NCI-H1092 treated with DMSO at 0.1 percent for 48 hours (cell line): ENCODE data around the gene RGCC.
A peak's percentile ranks its signal among the peaks of the same experiment; 100 is the strongest.

Source experiments
- DNase-seq: peaks from one replicate; lab custom pipeline; 2025; lab: John Stamatoyannopoulos, UW

Gene RGCC

GRCh38 chr13:41453620-41454019 lies 3.7 kb upstream of the RGCC start:
- DNase-seq: no peak

DNA sequence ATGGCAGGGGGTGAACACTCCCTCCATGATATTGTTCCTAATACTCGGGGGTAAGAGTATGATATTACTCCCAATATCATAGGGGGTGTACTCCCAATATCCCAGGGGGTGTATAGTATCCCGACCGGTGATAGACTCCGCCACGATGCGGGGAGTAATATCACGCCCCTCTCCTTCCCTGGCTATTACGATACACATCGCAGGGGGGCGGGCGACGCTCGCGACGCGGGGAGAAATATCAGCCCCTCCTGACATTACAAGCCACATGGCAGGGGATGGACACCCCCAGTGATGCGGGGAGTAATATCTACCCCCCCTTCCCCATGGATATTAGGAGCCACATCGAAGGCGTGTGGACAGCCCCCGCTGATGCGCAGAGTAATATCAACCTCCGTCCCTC lies 3.2 kb upstream of the RGCC start:
- DNase-seq: no peak

- DNase-seq: no peak
Measured at GRCh38 chr13:41455725-41456419, 1.5 kb upstream of the RGCC start.

DNA sequence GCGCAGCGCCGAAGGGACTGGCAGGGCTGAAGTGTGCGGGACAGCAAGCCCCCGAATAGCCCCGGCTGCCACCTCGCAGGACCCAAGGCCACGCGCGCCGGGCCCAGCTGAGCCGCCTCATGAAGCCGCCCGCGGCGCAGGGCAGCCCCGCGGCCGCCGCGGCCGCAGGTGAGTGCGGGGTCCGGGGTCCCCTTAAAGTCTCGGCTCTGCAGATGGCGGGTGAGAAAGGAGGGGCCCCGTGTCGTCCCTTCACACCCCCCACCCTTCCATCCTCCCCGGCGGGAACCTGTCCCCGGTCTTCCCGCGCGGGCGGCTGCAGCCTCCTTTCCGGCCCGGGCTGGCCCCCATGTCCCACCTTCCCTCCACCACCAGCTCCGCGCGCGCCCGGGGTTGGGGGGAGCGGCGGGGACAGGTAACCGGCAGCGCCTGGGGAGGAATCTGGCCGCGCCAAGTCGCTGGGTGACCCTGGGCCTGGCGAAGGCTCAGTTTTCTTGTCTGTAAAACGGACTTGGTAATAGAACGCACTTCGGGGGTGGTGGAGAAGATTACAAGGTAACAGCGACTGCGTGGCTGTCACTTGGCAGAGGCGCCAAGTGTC lies 338 bp downstream of the RGCC start:
- no peak for DNase-seq

DNA sequence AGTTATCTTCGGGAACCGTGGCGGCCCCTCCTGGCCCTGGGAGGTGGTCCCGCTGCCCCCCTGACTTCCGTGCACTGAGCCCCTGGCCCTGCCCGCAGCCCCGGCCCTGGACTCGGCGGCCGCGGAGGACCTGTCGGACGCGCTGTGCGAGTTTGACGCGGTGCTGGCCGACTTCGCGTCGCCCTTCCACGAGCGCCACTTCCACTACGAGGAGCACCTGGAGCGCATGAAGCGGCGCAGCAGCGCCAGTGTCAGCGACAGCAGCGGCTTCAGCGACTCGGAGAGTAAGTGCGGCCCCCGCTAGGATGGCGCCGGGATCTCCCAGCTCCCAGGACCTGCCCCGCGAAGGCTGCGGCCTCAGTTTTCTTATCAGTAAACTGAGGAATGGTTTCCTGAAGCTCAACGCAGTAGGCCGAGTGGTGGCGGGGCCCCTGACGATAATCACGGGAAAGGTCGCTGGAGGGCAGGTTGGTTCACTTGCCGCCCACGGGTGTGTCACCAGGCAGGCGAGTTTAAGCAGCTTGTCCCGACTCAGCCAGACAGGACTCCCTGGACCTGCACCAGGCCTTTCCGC lies 924 bp downstream of the RGCC start:
- peak; percentile 9 for DNase-seq

- no peak for DNase-seq
Measured at GRCh38 chr13:41458761-41459431, 1.5 kb downstream of the RGCC start.

DNA sequence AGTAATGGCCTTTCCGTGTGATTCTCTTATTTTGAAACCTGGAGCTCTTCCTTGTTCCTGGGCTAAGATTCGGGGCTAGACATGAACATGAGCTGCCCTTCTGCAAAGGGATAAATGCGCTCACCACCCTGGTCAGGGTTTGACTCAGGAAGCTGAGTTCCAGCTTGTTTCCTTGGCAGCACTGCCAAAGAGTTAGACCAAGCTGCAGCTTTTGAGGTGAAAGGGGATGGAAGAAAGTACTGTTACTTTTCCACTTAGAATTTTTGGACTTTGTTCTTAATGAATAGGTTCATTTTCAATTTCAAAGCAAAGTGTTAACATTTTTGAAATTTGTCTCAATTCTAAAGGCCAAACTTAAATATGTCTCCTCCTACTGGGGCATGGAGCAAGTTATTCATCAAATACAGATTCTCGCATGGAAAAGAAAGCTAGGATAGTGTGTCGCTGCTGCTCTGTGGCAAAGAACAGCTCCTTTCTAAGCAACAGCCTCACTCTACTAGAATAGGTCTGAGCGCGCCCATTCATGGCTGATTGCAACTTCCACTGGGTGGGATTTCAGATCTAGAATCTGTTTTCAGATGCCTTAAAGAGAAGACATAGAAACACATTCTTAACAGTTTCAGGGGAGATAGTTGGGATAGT lies 2.2 kb downstream of the RGCC start:
- no peak for DNase-seq

DNA sequence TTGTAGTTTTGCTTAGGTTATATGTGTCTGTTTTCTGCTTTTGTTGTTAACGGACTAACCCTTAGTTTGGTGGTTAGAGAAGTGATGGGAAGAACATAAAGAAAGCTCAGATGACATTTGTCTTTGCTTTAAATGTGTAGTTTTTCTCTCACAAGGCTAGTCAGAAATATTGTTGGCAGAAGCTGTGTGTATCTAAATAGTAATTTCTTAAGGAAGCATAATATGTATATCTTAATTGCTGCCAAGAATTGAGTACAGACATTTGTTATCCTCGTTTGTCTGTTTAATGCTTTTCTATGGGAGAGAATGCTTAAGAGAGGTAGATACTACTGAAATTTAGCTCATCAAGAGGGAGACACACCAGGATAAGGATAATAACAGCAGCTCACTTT lies 2.7 kb downstream of the RGCC start:
- DNase-seq: no peak

GRCh38 chr13:41460930-41461329 lies 3.6 kb downstream of the RGCC start:
- no peak for DNase-seq

- DNase-seq: no peak
Measured at GRCh38 chr13:41461527-41462139, 4.3 kb downstream of the RGCC start.

DNA sequence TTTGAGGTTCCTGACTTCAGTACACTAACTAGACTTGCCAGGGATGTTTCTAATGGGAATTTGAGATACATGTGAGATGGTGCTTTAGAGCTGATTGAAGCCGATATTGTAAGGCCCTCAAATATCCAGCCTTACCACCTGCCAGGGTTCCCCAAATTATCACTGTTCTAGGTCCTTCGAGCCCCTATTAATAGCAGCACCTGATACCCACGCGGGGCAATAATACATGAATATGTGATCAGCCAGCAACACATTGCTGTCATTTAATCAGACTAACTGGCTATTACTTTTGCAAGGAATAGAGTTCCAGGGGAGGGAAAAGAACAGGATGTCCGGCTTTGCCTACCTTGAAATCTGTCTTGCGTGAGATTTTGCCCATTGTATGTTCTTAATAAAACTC lies 5.1 kb downstream of the RGCC start:
- DNase-seq: no peak

DNA sequence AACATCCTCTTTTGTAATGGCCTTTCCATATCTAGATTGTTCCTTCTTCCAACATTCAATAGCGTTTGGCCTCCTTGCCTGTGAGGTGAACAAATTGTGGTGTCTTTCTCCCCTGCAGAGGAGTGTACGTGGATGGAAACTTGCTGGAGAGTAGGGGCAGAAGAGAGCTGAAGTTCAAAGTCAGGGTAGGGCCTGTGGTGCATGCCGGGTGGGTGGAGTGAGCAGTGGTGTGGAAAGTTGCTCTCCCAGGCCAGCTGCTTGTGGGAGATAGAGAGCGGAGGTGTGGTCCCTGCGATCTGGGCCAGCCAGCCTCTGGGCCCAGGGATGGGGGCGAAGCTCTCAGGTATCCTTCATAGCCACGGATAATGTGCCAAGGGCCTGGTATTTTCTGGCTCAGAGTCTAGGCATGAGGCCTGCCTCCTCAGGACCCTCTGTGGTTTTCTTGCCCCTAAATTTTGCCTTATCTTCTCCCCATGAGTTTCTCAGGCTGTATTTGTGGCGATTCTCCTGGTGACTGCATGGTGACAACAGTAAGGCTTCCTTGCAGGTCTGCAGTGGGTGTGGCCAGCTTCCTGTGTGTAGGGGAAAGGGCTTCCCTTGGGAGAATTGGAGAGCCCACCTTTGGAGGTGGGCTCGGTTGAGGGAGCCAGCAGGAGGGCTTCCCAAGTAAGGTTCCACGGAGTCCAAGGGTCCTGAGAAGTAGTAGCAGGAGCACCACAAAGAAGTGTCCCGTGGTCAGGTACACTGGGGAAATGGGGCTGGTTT lies 6.7 kb downstream of the RGCC start:
- DNase-seq: no peak

DNA sequence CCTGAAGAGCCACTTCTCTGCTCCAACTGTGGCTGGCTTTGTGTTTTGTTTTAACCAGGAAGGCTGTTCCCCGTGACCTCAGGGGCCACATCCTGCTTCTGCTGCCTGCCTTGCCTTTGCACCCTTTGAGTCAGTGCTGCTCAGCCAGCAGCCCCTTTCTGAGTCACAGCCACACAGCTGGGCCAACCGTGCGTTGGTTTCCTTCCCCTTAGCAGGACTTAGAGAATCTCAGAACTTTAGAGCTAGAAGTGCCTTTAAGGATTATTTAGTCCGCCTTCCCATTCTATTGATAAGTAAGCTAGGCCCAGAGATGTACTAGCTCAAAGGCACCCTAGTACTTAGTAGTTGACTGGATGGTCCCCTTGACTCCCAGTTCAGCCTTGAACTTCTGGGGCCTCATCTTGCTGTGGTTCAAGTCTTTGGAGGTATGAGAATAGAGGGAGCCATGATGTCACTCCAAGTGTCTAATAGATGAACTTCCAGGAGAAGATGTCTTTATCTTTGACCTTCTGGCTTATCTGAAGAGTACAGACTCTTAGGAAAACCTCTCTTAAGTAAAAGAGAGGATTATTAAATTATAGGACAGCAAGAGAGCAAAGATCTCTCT lies 8.0 kb downstream of the RGCC start:
- DNase-seq: no peak

DNA sequence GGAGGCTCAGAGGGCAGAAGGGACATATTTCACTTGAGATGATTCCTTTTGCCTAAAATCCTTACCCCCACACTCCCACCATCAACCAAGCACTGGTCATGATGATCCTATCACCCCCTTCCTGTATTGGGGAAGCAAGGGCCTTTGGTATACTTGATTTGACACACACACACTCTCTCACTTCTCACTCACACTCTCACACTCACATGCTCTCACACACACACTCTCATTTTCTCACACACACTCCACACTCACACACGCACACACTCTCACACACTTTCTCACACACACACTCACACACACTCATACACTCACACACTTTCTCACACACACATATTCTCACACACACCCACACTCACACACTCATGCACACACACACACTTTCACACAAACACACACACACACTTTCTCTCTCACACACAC lies 8.6 kb downstream of the RGCC start:
- DNase-seq: no peak

GRCh38 chr13:41467425-41467945 lies 10.1 kb downstream of the RGCC start:
- no peak for DNase-seq

- no peak for DNase-seq
Measured at GRCh38 chr13:41468631-41469030, 11.3 kb downstream of the RGCC start.

- no peak for DNase-seq
Measured at GRCh38 chr13:41470196-41470595, 12.8 kb downstream of the RGCC start.

DNA sequence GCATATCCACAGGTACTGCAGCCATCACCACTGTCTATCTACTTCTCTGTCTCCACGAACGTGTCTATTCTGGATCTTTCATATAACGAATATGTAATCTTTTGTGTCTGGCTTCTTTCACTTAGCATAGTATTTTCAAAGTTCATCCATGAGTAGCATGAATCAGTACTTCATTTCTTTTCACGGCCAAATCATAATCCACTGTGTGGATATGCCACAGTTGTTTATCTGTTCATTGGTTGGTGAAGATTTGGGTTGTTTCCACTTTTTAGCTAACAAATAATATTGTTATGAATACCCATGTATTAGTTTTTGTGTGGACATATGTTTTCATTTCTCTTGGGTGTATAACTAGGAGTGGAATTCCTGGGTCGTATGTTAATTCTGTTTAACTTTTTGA lies 14.4 kb downstream of the RGCC start:
- no peak for DNase-seq

DNA sequence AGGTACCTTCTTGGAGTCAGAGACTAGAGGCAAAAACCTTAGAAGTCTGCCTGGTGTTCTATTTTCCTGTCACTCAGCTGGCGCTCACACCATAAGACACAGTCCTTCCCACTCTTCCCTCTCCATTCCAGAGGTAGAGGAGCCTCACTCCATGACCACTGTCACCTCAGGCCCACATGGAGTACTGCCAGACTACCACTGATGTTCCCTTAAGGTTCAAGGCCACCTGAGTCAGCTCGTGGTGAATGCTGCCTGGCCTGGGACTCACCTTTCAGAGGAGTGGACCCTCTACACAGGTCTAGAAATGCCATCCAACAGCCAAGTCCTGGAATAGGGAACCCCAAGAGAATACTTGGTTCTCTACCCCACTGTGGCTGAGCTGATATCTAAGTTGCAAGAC lies 29.9 kb downstream of the RGCC start:
- no peak for DNase-seq

GRCh38 chr13:41488124-41488523 lies 30.8 kb downstream of the RGCC start:
- DNase-seq: no peak
